Caki2 (cell line): ENCODE measurements around the gene LMAN2. TPM values are rescaled to one million over a fixed set of nuclear protein-coding genes. Genes with fewer than 3 reads are reported as not detected.
"Not testable (repeated sequence)": the region's sequence is repeated elsewhere in the genome, so short reads cannot be mapped to it uniquely, and the experiment has no call there.

Experiments
- DNase-seq: peaks from one replicate; pipeline ENCODE4 v3.0.0-alpha.2; 2015; ENCODE audit warnings: low read depth
- in situ Hi-C: cut with HindIII; loops from 2 replicates; pipeline ENCODE4 v1.10.0; 2016; ENCODE audit warnings: low sequenced_read_pairs, low pct_unique_long_range_greater_than_20kb, mixed read lengths
- total RNA-seq: library from RNA; depleted of rRNA; stranded (reverse); fragments of >200 nt; shearing (Covaris generic); gene quantifications from 2 replicates; pipeline ENCODE4 v1.2.3, GENCODE V29; 2014; ENCODE audit warnings: low replicate concordance

LMAN2 gene
- total RNA-seq, 1 experiment from 2014 or later, result 602 TPM

GRCh38 chr5:177314376-177315342 is 36.8 kb downstream of the LMAN2 start:
- in situ Hi-C loops, result no loop called here
- no peak for DNase-seq

- no peak for DNase-seq
- in situ Hi-C loops, result no loop called here
Observed at GRCh38 chr5:177313561-177314259, 37.8 kb downstream of the LMAN2 start.

- in situ Hi-C loops, result no loop called here
- peak; percentile 83 for DNase-seq
Observed at GRCh38 chr5:177312649-177313181, 38.8 kb downstream of the LMAN2 start.

GRCh38 chr5:177311723-177312648 is 39.5 kb downstream of the LMAN2 start, which contains the start of gene MXD3:
TSS of gene MXD3 (minus strand) at chr5:177311898. CDS start at chr5:177311830, 68 bp downstream.
- DNase-seq, result peak; percentile 99
- in situ Hi-C loops, result no loop called here

GRCh38 chr5:177311392-177311722 is 40.1 kb downstream of the LMAN2 start:
- DNase-seq, result no peak

GRCh38 chr5:177310757-177311391 is 40.6 kb downstream of the LMAN2 start:
- in situ Hi-C loops, result no loop called here
- peak; percentile 44 for DNase-seq

More at GRCh38 chr5:177311392-177311722, 40.1 kb downstream of the LMAN2 start:
- in situ Hi-C loops, result no loop called here

- no peak for DNase-seq
- in situ Hi-C loops, result no loop called here
Observed at GRCh38 chr5:177310332-177310731, 41.1 kb downstream of the LMAN2 start.

GRCh38 chr5:177309351-177310191 is 41.9 kb downstream of the LMAN2 start:
- peak; percentile 78 for DNase-seq
- in situ Hi-C loops, result no loop called here

- no peak for DNase-seq
- in situ Hi-C loops, result no loop called here
Observed at GRCh38 chr5:177308740-177309139, 42.7 kb downstream of the LMAN2 start.

GRCh38 chr5:177307544-177308363 is 43.7 kb downstream of the LMAN2 start:
- DNase-seq, result no peak
- in situ Hi-C loops, result no loop called here

GRCh38 chr5:177306674-177307543 is 44.6 kb downstream of the LMAN2 start:
- no peak for DNase-seq
- in situ Hi-C loops, result no loop called here

GRCh38 chr5:177306103-177306640 is 45.3 kb downstream of the LMAN2 start:
- DNase-seq, in situ Hi-C loops: not testable (repeated sequence)

- in situ Hi-C loops, result no loop called here
Observed at GRCh38 chr5:177304392-177305119, 46.9 kb downstream of the LMAN2 start.

GRCh38 chr5:177303925-177304391 is 47.5 kb downstream of the LMAN2 start:
- in situ Hi-C loops, result no loop called here
- DNase-seq, result no peak

More at GRCh38 chr5:177304392-177305119, 46.9 kb downstream of the LMAN2 start:
- DNase-seq, result no peak
